Smooth muscle cell of the coronary artery (primary cell): ENCODE measurements around the gene SURF4. TPM values are rescaled to one million over a fixed set of nuclear protein-coding genes. Genes with fewer than 3 reads are reported as not detected.

Experiments
- total RNA-seq: library from RNA; depleted of rRNA; stranded (reverse); fragments of >200 nt; gene quantifications from 2 replicates; pipeline ENCODE4 v1.2.3, GENCODE V29; 2014; ENCODE audit warnings: low replicate concordance

The SURF4 gene
- total RNA-seq: 512 and 569 TPM in 2 replicates

GRCh38 chr9:133375724-133376654, at the start of gene SURF4, which contains the start of gene STKLD1:
Gene SURF4 (minus strand): TSS chr9:133376060. CDS start chr9:133375969, 91 bp downstream.
Gene STKLD1 (plus strand): TSS chr9:133376366. CDS start chr9:133376474, 108 bp downstream.

DNA sequence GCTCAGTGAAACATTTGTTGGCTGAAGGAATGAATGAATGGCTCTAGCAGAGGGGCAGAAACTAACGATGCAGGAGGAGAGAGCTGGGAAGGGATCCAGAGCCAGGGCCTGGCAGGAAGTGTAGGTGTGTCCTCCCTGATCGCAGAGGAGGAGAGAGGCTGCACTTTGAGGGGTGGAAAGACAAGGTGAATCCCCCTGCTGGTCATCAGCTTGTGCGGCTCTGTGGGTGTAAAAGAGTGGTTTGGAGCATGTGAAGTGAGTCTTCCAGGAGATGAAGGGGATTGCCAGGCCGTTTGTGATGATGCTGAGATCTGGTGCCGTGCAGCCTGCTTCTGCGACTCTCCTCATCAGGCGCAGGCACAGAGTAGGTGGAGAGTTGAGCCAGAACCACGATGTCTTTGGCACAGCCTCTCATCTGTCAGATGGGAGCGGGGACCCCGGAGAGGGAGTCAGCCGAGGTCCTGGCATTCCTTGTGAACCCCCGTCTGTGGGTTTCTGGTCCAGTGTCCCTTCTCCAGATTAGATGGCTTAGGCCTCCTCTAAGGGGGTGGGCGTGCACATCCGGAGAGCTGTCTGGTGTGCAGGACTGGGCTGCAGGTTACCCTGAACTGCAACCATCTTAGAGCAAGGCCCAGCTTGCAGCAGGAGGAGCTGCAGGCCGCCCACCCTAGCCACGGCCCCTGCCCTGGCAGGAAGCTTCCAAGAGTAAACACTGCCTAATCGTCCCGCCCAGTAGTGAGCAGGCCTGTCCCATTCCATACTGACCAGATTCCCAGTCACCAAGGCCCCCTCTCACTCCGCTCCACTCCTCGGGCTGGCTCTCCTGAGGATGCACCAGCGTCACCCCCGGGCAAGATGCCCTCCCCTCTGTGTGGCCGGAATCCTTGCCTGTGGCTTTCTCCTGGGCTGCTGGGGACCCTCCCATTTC, 46.0 kb upstream of the SURF4 start, which contains the start of gene ADAMTS13:
TSS of gene ADAMTS13 (plus strand) at position 753 of the 928 bp plus-strand sequence. CDS start at position 830, 77 bp downstream.

DNA sequence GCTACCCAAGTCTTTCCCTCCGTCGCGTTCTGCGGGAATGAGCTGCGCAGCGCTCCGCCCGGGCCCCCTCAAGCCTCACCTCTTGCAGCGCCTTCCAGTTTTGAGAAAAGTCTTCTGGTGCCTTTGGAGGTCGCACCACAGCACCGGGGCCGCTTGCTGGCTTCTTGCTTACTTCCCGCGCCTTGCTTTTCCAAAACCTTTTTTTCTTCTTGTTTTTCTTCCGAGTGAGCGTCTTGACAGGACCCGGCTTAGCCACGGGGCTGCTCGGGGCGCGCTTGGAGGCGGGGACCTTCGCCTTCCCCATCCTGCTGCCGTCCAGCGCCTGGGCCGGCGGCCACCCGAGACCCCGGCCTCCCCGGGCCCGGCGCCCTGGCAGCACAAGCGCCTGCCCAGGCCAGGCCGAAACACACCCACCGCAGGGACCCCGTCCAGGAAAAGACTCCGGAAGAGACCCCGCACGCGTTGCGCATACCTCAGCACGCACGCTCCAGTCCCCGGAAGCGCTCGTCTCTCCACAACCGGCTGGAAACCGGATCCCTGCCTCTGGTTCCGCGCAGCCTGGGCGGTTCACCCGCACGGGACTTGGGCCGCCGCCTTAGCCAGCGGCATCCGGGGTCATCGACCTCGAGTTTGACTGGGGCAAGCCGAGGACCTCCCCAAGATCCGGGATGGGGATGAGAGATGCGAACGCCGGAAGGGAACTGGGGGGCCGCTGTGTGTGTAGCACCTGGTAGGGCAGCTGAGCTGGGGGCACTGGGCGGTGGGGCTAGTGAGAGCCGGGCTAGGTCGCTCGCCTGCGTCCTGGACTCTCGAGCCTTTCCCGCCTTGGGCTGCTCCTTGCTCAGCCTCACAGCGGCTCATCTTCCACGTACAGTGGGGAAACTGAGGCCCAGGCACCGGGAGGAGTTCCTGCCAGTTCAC, 41.9 kb upstream of the SURF4 start, which contains the start of gene REXO4:
TSS of gene REXO4 (minus strand) at position 470 of the 921 bp plus-strand sequence. CDS start at position 304, 166 bp downstream.

GRCh38 chr9:133356391-133357091, 19.3 kb downstream of the SURF4 start, which contains the start of the genes SURF1 and SURF2:
Gene SURF1 (minus strand): TSS chr9:133356487. CDS start chr9:133356453, 34 bp downstream.
Gene SURF2 (plus strand): TSS chr9:133356550. CDS start chr9:133356593, 43 bp downstream.

DNA sequence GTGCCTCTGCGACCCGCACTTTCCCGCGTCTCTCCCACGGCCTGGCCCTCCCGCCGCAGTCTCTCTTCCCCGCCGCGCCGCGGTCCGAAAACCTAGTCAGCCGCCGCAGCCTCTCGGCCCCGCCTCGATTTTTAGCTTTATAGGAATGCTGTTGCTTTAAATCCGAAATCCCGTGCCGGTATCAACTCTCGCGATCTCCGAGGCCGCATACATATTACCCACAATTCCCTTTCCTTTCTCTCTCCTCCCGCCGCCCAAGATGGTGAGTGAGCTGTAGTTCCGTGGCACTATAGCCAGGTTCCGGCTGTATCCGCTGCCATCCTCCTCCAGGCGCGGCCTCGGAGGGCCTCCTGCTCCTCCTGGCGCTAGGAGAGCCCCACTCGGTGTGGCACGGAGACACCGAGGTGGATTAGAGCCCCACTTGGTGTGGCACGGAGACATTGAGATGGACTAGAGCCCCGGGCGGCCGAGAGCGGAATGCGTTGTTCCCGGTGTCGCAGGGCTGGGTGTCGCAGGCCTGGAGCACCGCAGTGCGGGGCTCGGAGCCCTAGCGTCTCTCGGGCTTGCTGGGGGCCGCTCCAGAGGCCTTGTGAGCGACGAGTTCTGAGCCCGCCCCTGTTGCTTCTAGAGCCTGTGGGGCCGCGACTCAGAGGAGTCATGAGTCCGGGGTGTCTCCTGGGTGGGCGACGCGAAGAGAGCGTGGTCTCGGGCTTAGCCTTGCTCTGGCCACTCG, 27.7 kb downstream of the SURF4 start, which contains the start of the genes MED22 and RPL7A:
TSS of gene MED22 (minus strand) at position 147 of the 733 bp plus-strand sequence. CDS start 1,469 bp downstream, outside the sequence.
TSS of gene RPL7A (plus strand) at position 234 of the 733 bp plus-strand sequence. CDS start at position 260, 26 bp downstream.

DNA sequence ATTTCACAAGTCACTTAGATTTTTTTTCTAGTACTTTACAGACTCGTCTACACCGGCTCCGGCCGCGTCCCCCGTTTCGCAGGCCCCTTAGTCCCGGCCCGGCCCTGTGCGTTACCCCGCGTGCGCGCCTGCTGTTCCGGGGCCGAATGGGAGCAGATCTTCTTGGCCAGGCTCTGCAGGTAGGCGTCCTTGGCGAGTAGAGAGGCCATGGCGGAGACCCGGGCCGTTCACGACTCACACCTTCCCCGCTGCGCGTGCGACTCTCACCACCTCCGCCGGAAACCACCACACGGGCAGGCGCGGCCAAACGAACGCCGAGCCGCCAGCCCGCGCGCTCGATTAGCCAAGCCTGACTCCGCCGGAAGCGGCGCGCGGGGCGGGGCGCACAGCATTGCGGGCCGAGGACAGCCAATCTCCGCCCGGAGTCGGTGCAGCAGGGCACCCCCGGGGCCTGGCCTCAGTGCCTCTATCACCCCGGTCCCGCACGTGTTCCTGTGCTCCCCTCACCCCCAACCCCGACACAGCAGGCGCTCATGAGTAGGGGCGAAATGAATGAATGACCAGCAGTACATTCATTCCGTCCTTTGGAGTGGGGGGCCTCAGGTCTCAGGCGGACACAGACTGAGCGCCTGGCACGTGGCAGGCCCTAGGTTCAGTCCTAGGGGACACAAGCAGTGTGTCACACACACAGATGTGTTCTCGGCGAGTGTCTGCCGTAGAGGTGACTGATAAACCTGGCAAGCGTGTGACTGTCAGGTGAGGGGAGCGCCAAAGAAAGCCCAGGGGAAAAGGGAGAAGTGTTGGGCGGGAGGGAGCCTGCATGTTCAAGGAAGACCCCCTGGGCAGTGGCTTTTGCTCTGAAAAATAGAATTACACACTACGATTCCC, 39.7 kb downstream of the SURF4 start, which contains the start of gene SURF6:
TSS of gene SURF6 (minus strand) at position 265 of the 888 bp plus-strand sequence. CDS start at position 209, 56 bp downstream.

Other genes with a start within 250 kb of the SURF4 start
- gene GBGT1, start 212.1 kb downstream of the SURF4 start, total RNA-seq: 3.5 and 7.7 TPM in 2 replicates
- gene OBP2B, start 166.8 kb downstream of the SURF4 start, total RNA-seq: not detected in 2 replicates
- gene ABO, start 100.9 kb downstream of the SURF4 start, total RNA-seq: not detected in 2 replicates
- gene SURF6, start 39.9 kb downstream of the SURF4 start, total RNA-seq: 8.1 and 11.0 TPM in 2 replicates
- gene MED22, start 27.9 kb downstream of the SURF4 start, total RNA-seq: 13.8 and 63.1 TPM in 2 replicates
- 3,249 and 3,613 TPM in 2 replicates for gene RPL7A, start 27.8 kb downstream of the SURF4 start, total RNA-seq
- gene SURF1, start 19.6 kb downstream of the SURF4 start, total RNA-seq: 20.6 and 38.1 TPM in 2 replicates
- 12.9 and 15.6 TPM in 2 replicates for gene SURF2, start 19.5 kb downstream of the SURF4 start, total RNA-seq
- gene STKLD1, start 306 bp upstream of the SURF4 start, total RNA-seq: 0.35 and 0.75 TPM in 2 replicates
- 17.4 and 27.3 TPM in 2 replicates for gene REXO4, start 42.0 kb upstream of the SURF4 start, total RNA-seq
- gene ADAMTS13, start 46.3 kb upstream of the SURF4 start, total RNA-seq: 1.8 and 3.5 TPM in 2 replicates
- gene CACFD1, start 83.9 kb upstream of the SURF4 start, total RNA-seq: 8.0 and 9.6 TPM in 2 replicates
- gene SLC2A6, start 103.0 kb upstream of the SURF4 start, total RNA-seq: 1.9 and 17.8 TPM in 2 replicates
- not detected in 2 replicates for gene MYMK, start 148.9 kb upstream of the SURF4 start, total RNA-seq
- under 0.01 and 0.12 TPM in 2 replicates for gene ADAMTSL2, start 158.6 kb upstream of the SURF4 start, total RNA-seq
- not detected in 2 replicates for gene FAM163B, start 233.3 kb upstream of the SURF4 start, total RNA-seq